Measurements from ENCODE around the gene ITGA3.

GRCh38 chr17:50024808-50025207 is 31.1 kb upstream of the ITGA3 start:
- TF ChIP-seq TP53 (CRISPR knock-in tag; IDR thresholded peaks at IDR 0.05) = no peak
- TF ChIP-seq POLR2A (IDR thresholded peaks at IDR 0.05; ENCODE audit: low read length) = no peak
- no peak for TF ChIP-seq PBX3 (IDR thresholded peaks at IDR 0.05)
- TF ChIP-seq MAFK (IDR thresholded peaks at IDR 0.05; ENCODE audit: partially characterized antibody) = no peak
- TF ChIP-seq, protein P1, sequence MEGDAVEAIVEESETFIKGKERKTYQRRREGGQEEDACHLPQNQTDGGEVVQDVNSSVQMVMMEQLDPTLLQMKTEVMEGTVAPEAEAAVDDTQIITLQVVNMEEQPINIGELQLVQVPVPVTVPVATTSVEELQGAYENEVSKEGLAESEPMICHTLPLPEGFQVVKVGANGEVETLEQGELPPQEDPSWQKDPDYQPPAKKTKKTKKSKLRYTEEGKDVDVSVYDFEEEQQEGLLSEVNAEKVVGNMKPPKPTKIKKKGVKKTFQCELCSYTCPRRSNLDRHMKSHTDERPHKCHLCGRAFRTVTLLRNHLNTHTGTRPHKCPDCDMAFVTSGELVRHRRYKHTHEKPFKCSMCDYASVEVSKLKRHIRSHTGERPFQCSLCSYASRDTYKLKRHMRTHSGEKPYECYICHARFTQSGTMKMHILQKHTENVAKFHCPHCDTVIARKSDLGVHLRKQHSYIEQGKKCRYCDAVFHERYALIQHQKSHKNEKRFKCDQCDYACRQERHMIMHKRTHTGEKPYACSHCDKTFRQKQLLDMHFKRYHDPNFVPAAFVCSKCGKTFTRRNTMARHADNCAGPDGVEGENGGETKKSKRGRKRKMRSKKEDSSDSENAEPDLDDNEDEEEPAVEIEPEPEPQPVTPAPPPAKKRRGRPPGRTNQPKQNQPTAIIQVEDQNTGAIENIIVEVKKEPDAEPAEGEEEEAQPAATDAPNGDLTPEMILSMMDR (IDR thresholded peaks at IDR 0.05) = no peak
- no peak for TF ChIP-seq EP300 (IDR thresholded peaks at IDR 0.05)
- no peak for TF ChIP-seq JUN (IDR thresholded peaks at IDR 0.05)
- TF ChIP-seq REST (IDR thresholded peaks at IDR 0.05) = no peak
- no peak for TF ChIP-seq MAX (IDR thresholded peaks at IDR 0.05)

All from A549 (cell line).